Liver (tissue), 9 donors: ENCODE results near the gene SCAI. TPM values are rescaled to one million over a fixed set of nuclear protein-coding genes. Genes with fewer than 3 reads are reported as not detected.
"Not testable (repeated sequence)": the region's sequence is repeated elsewhere in the genome, so short reads cannot be mapped to it uniquely, and the experiment has no call there.

Experiments used
- DNase-seq: peaks from one replicate; pipeline ENCODE4 v3.0.0-alpha.2; 2017; ENCODE audit warnings: low spot score
- H3K27ac ChIP-seq, 2 donors: one replicate each; pipeline ENCODE4 v1.7.0; 2013; ENCODE audit warnings: inconsistent platforms in 2 of 2, low read length in 2 of 2, control low read depth in 1 of 2, low read depth in 1 of 2, mild to moderate bottlenecking in 1 of 2
- H3K27me3 ChIP-seq, 4 donors: one replicate each; pipeline versions ENCODE4 v1.6.1 to v1.7.0; 2013; ENCODE audit warnings: low read length in 3 of 4, inconsistent platforms in 1 of 4, mild to moderate bottlenecking in 1 of 4, moderate library complexity in 1 of 4; ENCODE audit not compliant: control insufficient read depth in 4 of 4, insufficient read depth in 4 of 4
- H3K36me3 ChIP-seq, 4 donors: one replicate each; pipeline versions ENCODE4 v1.6.1 to v1.7.0; 2013; ENCODE audit warnings: low read length in 3 of 4, mild to moderate bottlenecking in 3 of 4, low read depth in 1 of 4, moderate library complexity in 1 of 4; ENCODE audit not compliant: control insufficient read depth in 4 of 4, insufficient read depth in 3 of 4
- H3K4me1 ChIP-seq, 4 donors: one replicate each; pipeline versions ENCODE4 v1.6.1 to v1.7.0; 2013; ENCODE audit warnings: low read length in 3 of 4, mild to moderate bottlenecking in 3 of 4, moderate library complexity in 1 of 4; ENCODE audit not compliant: control insufficient read depth in 4 of 4, insufficient read depth in 4 of 4
- H3K4me3 ChIP-seq, 3 donors: one replicate each; pipeline versions ENCODE4 v1.6.1 to v1.7.0; 2013; ENCODE audit warnings: low read length in 3 of 3, control low read depth in 1 of 3, low read depth in 1 of 3, mild to moderate bottlenecking in 1 of 3
- H3K9ac ChIP-seq, 2 donors: one replicate each; pipeline ENCODE4 v1.7.0; 2013; ENCODE audit warnings: low read length in 2 of 2, mild to moderate bottlenecking in 2 of 2, moderate library complexity in 2 of 2, control low read depth in 1 of 2, low read depth in 1 of 2
- H3K9me3 ChIP-seq, 4 donors: one replicate each; pipeline versions ENCODE4 v1.6.1 to v1.7.0; 2013; ENCODE audit warnings: low read length in 3 of 4; ENCODE audit not compliant: control insufficient read depth in 4 of 4
- ATF3 ChIP-seq: IDR thresholded peaks from 2 replicates; pipeline ENCODE4 v1.6.1; 2016; ENCODE audit warnings: antibody characterized with exemption
- EGR1 ChIP-seq, 2 donors: IDR thresholded peaks; 2 replicates each; pipeline ENCODE4 v1.6.1; 2016 to 2018; ENCODE audit warnings: antibody characterized with exemption in 2 of 2, low read depth in 2 of 2
- FOXA1 ChIP-seq: IDR thresholded peaks from 2 replicates; pipeline ENCODE4 v1.6.1; 2016; ENCODE audit warnings: antibody characterized with exemption
- FOXA2 ChIP-seq: IDR thresholded peaks from 2 replicates; pipeline ENCODE4 v1.6.1; 2016; ENCODE audit warnings: antibody characterized with exemption
- HNF4A ChIP-seq, 2 donors: conservative IDR thresholded peaks; 2 replicates each; pipeline ENCODE4 v1.6.1; 2016; ENCODE audit warnings: antibody characterized with exemption in 2 of 2, mild to moderate bottlenecking in 2 of 2
- HNF4G ChIP-seq: IDR thresholded peaks from 2 replicates; pipeline ENCODE4 v1.6.1; 2016; ENCODE audit warnings: antibody characterized with exemption
- JUND ChIP-seq, 2 donors: IDR thresholded peaks; 2 replicates each; pipeline ENCODE4 v1.6.1; 2016; ENCODE audit warnings: antibody characterized with exemption in 2 of 2
- RXRA ChIP-seq, 2 donors: IDR thresholded peaks; 2 replicates each; pipeline ENCODE4 v1.6.1; 2017 to 2018; ENCODE audit warnings: antibody characterized with exemption in 2 of 2, mild to moderate bottlenecking in 1 of 2
- SP1 ChIP-seq: IDR thresholded peaks from 2 replicates; pipeline ENCODE4 v1.6.1; 2018; ENCODE audit warnings: antibody characterized with exemption, mild to moderate bottlenecking
- TAF1 ChIP-seq: conservative IDR thresholded peaks from 2 replicates; pipeline ENCODE4 v1.6.1; 2016; ENCODE audit warnings: antibody characterized with exemption, mild to moderate bottlenecking
- YY1 ChIP-seq: IDR thresholded peaks from 2 replicates; pipeline ENCODE4 v1.6.1; 2016; ENCODE audit warnings: antibody characterized with exemption, mild to moderate bottlenecking
- WGBS: extraction: QIAGEN DNeasy Blood & Tissue Kit; methylation state at CpG from one replicate; pipeline ENCODE4 v1.1.7; 2013; 5-methylcytosine and 5-hydroxymethylcytosine counted together
- polyA plus RNA-seq, 2 donors: library from polyadenylated mRNA; stranded (reverse) in 1 of 2; unstranded in 1 of 2; fragments of 200-250 nt in 1 of 2; fragments of >200 nt in 1 of 2; fragmentation: Nextera tagmentation in 1 of 2; extraction: Ambion mirVana in 1 of 2; gene quantifications; one replicate each; pipeline versions ENCODE4 v1.2.1 to v1.2.3, GENCODE V29; 2013 to 2015
- total RNA-seq, 2 donors: library from RNA; depleted of rRNA; stranded (reverse); fragments of >200 nt; gene quantifications; one replicate each; pipeline ENCODE4 v1.2.3, GENCODE V29; 2014
- donor health status: healthy.
- donor health status: healthy.
- donor health status: healthy.
- donor health status: healthy.
- donor health status: healthy.

Gene SCAI
- total and polyA plus RNA-seq, 4 donors, result 0.24 to 5.3 (median 1.6) TPM

GRCh38 chr9:124928116-124928515 lies 215.2 kb downstream of the SCAI start:
- Histone ChIP-seq H3K4me1 (peaks cover 0 to 2% (median 0%) of the 10 kb centered on the region in 4 donors), H3K9ac (no peak overlapping the region), H3K36me3 (peaks cover 9 to 61% (median 46%) of the 10 kb centered on the region in 4 donors), H3K4me3 (no peak overlapping the region), H3K9me3 (no peaks in the 10 kb centered on the region), H3K27ac (no peak overlapping the region), H3K27me3 (no peaks in the 10 kb centered on the region)
- no peak for DNase-seq
- TF ChIP-seq JUND (IDR thresholded peaks at IDR 0.05), result no peak
- WGBS, result 93% methylated on average over 3 of the region's 3 CpGs

DNA sequence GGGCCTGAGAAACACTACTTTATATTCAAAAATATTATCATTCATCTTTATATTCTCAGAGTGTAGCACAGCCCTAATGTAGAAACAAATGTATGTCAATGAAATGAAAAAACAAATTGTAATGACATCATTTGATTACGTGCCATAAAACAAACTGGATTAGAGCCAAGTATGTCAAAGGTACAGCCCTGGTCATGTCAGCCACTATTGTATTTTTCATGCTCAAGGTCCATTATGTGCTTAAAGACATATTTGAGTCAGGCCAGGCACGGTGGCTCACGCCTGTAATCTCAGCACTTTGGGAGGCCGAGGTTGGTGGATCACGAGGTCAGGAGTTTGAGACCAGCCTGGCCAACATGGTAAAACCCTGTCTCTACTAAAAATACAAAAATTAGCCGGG lies 222.9 kb downstream of the SCAI start:
- not testable (repeated sequence) for DNase-seq, H3K27ac ChIP-seq, H3K27me3 ChIP-seq, H3K4me1 ChIP-seq, H3K4me3 ChIP-seq, H3K9me3 ChIP-seq, H3K9ac ChIP-seq
- peak; percentile 30 for TF ChIP-seq SP1
- TF ChIP-seq RXRA (IDR thresholded peaks at IDR 0.05), result peak; percentile 43 to 52
- TF ChIP-seq HNF4A (conservative IDR thresholded peaks at IDR 0.05), result peak; percentile 20 to 36
- H3K36me3 ChIP-seq, result peaks cover 6 to 48% (median 27%) of the 10 kb centered on the region in 4 donors
- 77% methylated on average over 6 of the region's 6 CpGs for WGBS

DNA sequence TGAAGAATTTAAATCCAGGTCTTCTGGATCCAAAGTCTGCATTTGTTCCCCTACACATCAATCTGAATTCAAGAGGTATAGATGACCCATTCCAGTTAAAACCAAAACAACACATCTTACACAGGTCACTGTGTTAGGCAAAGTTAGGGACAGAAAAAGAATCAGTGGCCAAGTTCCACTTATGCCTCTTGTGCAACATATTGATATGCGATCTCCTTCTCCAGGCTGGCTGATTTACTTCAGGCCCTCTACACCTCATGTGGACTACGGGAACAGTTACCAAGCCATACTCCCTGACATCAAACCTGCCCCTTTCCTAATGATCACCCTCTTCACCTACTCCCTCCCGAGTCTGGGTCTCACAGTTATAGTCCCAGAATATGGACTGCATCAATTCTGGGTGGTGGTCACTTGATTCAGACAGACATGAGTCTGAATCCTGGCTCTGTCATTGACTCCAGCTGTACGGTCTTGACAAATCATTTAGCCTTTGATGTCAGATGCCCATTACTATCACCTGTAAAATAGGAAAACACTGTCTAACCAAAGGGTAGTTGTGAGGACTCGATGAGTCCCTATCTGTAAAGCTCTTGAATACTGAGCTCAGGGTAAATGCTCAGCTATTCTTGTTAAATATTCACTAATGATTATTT lies 228.4 kb downstream of the SCAI start:
- Histone ChIP-seq H3K4me1 (no peaks in the 10 kb centered on the region), H3K9ac (no peak overlapping the region), H3K36me3 (peaks cover 9 to 59% (median 36%) of the 10 kb centered on the region in 4 donors), H3K9me3 (no peaks in the 10 kb centered on the region), H3K27me3 (no peaks in the 10 kb centered on the region), H3K4me3 (no peak overlapping the region), H3K27ac (no peak overlapping the region)
- no peak for DNase-seq
- no peak for TF ChIP-seq HNF4G
- TF ChIP-seq ATF3, result no peak
- TF ChIP-seq TAF1, result no peak
- TF ChIP-seq SP1, result no peak
- no peak for TF ChIP-seq YY1
- 96% methylated on average over 5 of the region's 5 CpGs for WGBS

- no peak for TF ChIP-seq HNF4G
- no peak for TF ChIP-seq SP1
- no peak for TF ChIP-seq FOXA2
- no peak for TF ChIP-seq FOXA1
- TF ChIP-seq EGR1 (IDR thresholded peaks at IDR 0.05; ENCODE audit: low read depth in 2 of 2), result no peak
- TF ChIP-seq HNF4A (conservative IDR thresholded peaks at IDR 0.05), result no peak
- no peak overlapping the region for H3K9ac ChIP-seq
- H3K36me3 ChIP-seq, result peaks cover 6 to 48% (median 35%) of the 10 kb centered on the region in 4 donors
- H3K4me3 ChIP-seq, result no peak overlapping the region
- no peaks in the 10 kb centered on the region for H3K4me1 ChIP-seq
- DNase-seq, result no peak
- H3K9me3 ChIP-seq, result no peaks in the 10 kb centered on the region
- no peak overlapping the region for H3K27ac ChIP-seq
- H3K27me3 ChIP-seq, result no peaks in the 10 kb centered on the region
- 99% methylated on average over 2 of the region's 2 CpGs for WGBS
Measured at GRCh38 chr9:124913378-124913777, 229.9 kb downstream of the SCAI start.
